H9 (cell line): Measurements from ENCODE around the gene COL18A1. TPM values are rescaled to one million over a fixed set of nuclear protein-coding genes. Genes with fewer than 3 reads are reported as not detected.

Source experiments
- DNase-seq: peaks from one replicate; pipeline ENCODE4 v3.0.0-alpha.2; 2017
- H2AFZ ChIP-seq: one replicate; pipeline ENCODE4 v1.6.1; 2013; ENCODE audit warnings: mild to moderate bottlenecking, low read length, control low read depth, moderate library complexity
- H2AK5ac ChIP-seq: 2 replicates; pipeline ENCODE4 v1.6.1; 2013; ENCODE audit warnings: low read length, control low read depth, mixed read lengths; ENCODE audit not compliant: insufficient read length
- H2BK120ac ChIP-seq: one replicate; pipeline ENCODE4 v1.6.1; 2013; ENCODE audit warnings: low read depth, mild to moderate bottlenecking, low read length, control low read depth, inconsistent platforms; ENCODE audit not compliant: poor library complexity, severe bottlenecking
- H2BK12ac ChIP-seq: 2 replicates; pipeline ENCODE4 v1.6.1; 2013; ENCODE audit warnings: low read length, control low read depth, mixed read lengths, low read depth; ENCODE audit not compliant: insufficient read length
- H2BK15ac ChIP-seq: 2 replicates; pipeline ENCODE4 v1.6.1; 2013; ENCODE audit warnings: low read depth, low read length, control low read depth
- H2BK20ac ChIP-seq: one replicate; pipeline ENCODE4 v1.6.1; 2013; ENCODE audit warnings: low read depth, mild to moderate bottlenecking, low read length, control low read depth, inconsistent platforms; ENCODE audit not compliant: poor library complexity, severe bottlenecking
- H2BK5ac ChIP-seq: 2 replicates; pipeline ENCODE4 v1.6.1; 2013; ENCODE audit warnings: low read length, control low read depth, mixed read lengths; ENCODE audit not compliant: insufficient read length
- H3K14ac ChIP-seq: 2 replicates; pipeline ENCODE4 v1.6.1; 2013; ENCODE audit warnings: low read length, control low read depth; ENCODE audit not compliant: insufficient read depth
- H3K18ac ChIP-seq: 2 replicates; pipeline ENCODE4 v1.6.1; 2013; ENCODE audit warnings: low read depth, mild to moderate bottlenecking, mixed read lengths, low read length, control low read depth; ENCODE audit not compliant: insufficient read length
- H3K23ac ChIP-seq: 2 replicates; pipeline ENCODE4 v1.6.1; 2013; ENCODE audit warnings: low read length, control low read depth, mixed read lengths, low read depth; ENCODE audit not compliant: insufficient read length
- H3K23me2 ChIP-seq: 2 replicates; pipeline ENCODE4 v1.6.1; 2013; ENCODE audit warnings: low read depth, mild to moderate bottlenecking, mixed read lengths, low read length, control low read depth; ENCODE audit not compliant: insufficient read length, poor library complexity, severe bottlenecking
- H3K27ac ChIP-seq: 2 replicates; pipeline ENCODE4 v1.5.1; 2013; ENCODE audit warnings: low read length, control low read depth, mixed read lengths, low read depth; ENCODE audit not compliant: insufficient read length
- H3K27me3 ChIP-seq: 2 replicates; pipeline ENCODE4 v1.6.1; 2013; ENCODE audit warnings: low read length, control low read depth, inconsistent platforms; ENCODE audit not compliant: insufficient read depth
- H3K4ac ChIP-seq: 2 replicates; pipeline ENCODE4 v1.6.1; 2013; ENCODE audit warnings: low read depth, mild to moderate bottlenecking, control low read depth, inconsistent platforms, low read length, moderate library complexity
- H3K4me1 ChIP-seq: 2 replicates; pipeline ENCODE4 v1.6.1; 2013; ENCODE audit warnings: low read length, control low read depth, inconsistent platforms; ENCODE audit not compliant: insufficient read depth
- H3K4me2 ChIP-seq: 2 replicates; pipeline ENCODE4 v1.6.1; 2013; ENCODE audit warnings: low read length, control low read depth, mixed read lengths; ENCODE audit not compliant: insufficient read length, insufficient read depth
- H3K56ac ChIP-seq: 2 replicates; pipeline ENCODE4 v1.6.1; 2013; ENCODE audit warnings: low read depth, mild to moderate bottlenecking, mixed read lengths, low read length, control low read depth; ENCODE audit not compliant: insufficient read length
- H3K79me1 ChIP-seq: 2 replicates; pipeline ENCODE4 v1.6.1; 2013; ENCODE audit warnings: low read depth, mild to moderate bottlenecking, moderate library complexity, low read length, control low read depth, inconsistent platforms; ENCODE audit not compliant: insufficient read depth, poor library complexity, severe bottlenecking
- H3K79me2 ChIP-seq: 2 replicates; pipeline ENCODE4 v1.6.1; 2013; ENCODE audit warnings: low read length, control low read depth, inconsistent platforms; ENCODE audit not compliant: insufficient read depth
- H3K9ac ChIP-seq: 2 replicates; pipeline ENCODE4 v1.6.1; 2013; ENCODE audit warnings: low read length, control low read depth, mixed read lengths; ENCODE audit not compliant: insufficient read length; ENCODE audit errors: extremely low read depth
- H3K9me3 ChIP-seq: one replicate; pipeline ENCODE4 v1.6.1; 2013; ENCODE audit warnings: low read depth, low read length, inconsistent platforms; ENCODE audit not compliant: control insufficient read depth
- H3T11ph ChIP-seq: one replicate; pipeline ENCODE4 v1.6.1; 2013; ENCODE audit warnings: mild to moderate bottlenecking, low read length, control low read depth, inconsistent platforms
- H4K20me1 ChIP-seq: one replicate; pipeline ENCODE4 v1.6.1; 2013; ENCODE audit not compliant: control insufficient read depth, insufficient read length, insufficient read depth
- H4K5ac ChIP-seq: 2 replicates; pipeline ENCODE4 v1.6.1; 2013; ENCODE audit warnings: low read depth, mild to moderate bottlenecking, mixed read lengths, low read length, control low read depth; ENCODE audit not compliant: insufficient read length
- H4K8ac ChIP-seq: replicated peaks from 2 replicates; pipeline ENCODE4 v1.6.1; 2013; ENCODE audit warnings: low read length, control low read depth, mixed read lengths, low read depth; ENCODE audit not compliant: insufficient read length
- H4K91ac ChIP-seq: 2 replicates; pipeline ENCODE4 v1.6.1; 2013; ENCODE audit warnings: low read depth, mild to moderate bottlenecking, moderate library complexity, mixed read lengths, low read length, control low read depth; ENCODE audit not compliant: insufficient read length
- H3K27ac Mint-ChIP-seq, 3 experiments: 2 replicates in 2 of 3; 3 replicates in 1 of 3; pipeline ENCODE4 v1.8.0; 2020 to 2021; ENCODE audit warnings: mixed read lengths in 3 of 3, mild to moderate bottlenecking in 1 of 3, moderate library complexity in 1 of 3
- H3K27me3 Mint-ChIP-seq: 2 replicates; pipeline ENCODE4 v1.8.0; 2021; ENCODE audit warnings: low read depth, mild to moderate bottlenecking, moderate library complexity, mixed read lengths
- H3K36me3 Mint-ChIP-seq, 3 experiments: 2 replicates in 2 of 3; 3 replicates in 1 of 3; pipeline ENCODE4 v1.8.0; 2020 to 2021; ENCODE audit warnings: low read depth in 3 of 3, mixed read lengths in 3 of 3; ENCODE audit not compliant: insufficient read depth in 1 of 3
- H3K4me1 Mint-ChIP-seq, 2 experiments: 2 replicates each; pipeline ENCODE4 v1.8.0; 2020; ENCODE audit warnings: mixed read lengths in 2 of 2
- H3K4me3 Mint-ChIP-seq, 2 experiments: 2 replicates in 1 of 2; 3 replicates in 1 of 2; pipeline ENCODE4 v1.8.0; 2020 to 2021; ENCODE audit warnings: mild to moderate bottlenecking in 2 of 2, mixed read lengths in 2 of 2, moderate library complexity in 1 of 2
- H3K9me3 Mint-ChIP-seq, 2 experiments: 2 replicates in 1 of 2; 3 replicates in 1 of 2; pipeline ENCODE4 v1.8.0; 2020; ENCODE audit warnings: mild to moderate bottlenecking in 2 of 2, mixed read lengths in 2 of 2, moderate library complexity in 1 of 2
- WGBS: extraction: QIAGEN DNeasy Blood & Tissue Kit; methylation state at CpG from one replicate; pipeline ENCODE4 v1.1.7; 2013; ENCODE audit warnings: missing lambda C conversion rate, low lambda C conversion rate, mixed read lengths; ENCODE audit not compliant: insufficient read length; ENCODE audit errors: extremely low coverage; 5-methylcytosine and 5-hydroxymethylcytosine counted together
- total RNA-seq: library from RNA; stranded (reverse); gene quantifications from 2 replicates; pipeline ENCODE4 v1.2.1, GENCODE V29; 2021
- TF ChIP-seq, protein P1 (sequence below): fragments of 200-600 bp; sonication (generic); conservative IDR thresholded peaks from 3 replicates; pipeline ENCODE4 v1.8.0; 2021; ENCODE audit warnings: antibody characterized with exemption, mild to moderate bottlenecking

COL18A1 gene
- total RNA-seq, 1 experiment from 2014 or later, result 232 TPM

DNA sequence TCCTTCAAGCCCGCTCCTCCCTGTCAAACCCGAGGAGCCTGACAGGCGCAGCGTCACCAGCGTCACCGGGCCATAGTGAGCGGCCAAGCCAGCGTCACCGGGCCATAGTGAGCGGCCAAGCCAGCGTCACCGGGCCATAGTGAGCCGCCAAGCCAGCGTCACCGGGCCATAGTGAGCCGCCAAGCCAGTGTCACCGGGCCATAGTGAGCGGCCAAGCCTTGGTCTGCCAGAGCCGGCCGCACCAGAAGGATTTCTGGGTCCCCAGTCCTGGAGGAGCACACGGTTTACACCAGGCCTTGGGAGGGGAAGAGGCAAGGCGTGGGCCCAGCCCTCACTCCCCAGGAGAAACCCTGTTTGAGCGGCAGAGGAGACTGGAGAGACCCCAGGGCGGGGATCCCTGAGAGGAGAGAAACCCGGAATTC is 39.8 kb upstream of the COL18A1 start:
- no peak for DNase-seq
- H3K9ac ChIP-seq, result no peak overlapping the region
- Mint-ChIP-seq H3K9me3 (0 out of 5 replicates have a peak, but pooled peaks cover 0 to 2% of the 10 kb centered on the region in 2 experiments), H3K4me1 (peaks cover 59 to 63% of the 10 kb centered on the region in 2 experiments), H3K36me3 (no peaks in the 10 kb centered on the region), H3K27ac (peak overlapping the region in 2 of 3 experiments; percentile 85 to 91; a peak in 3 of 7 replicates), H3K4me3 (no peak overlapping the region), H3K27me3 (peaks cover 5% of the 10 kb centered on the region)
- no peak overlapping the region for H2BK15ac ChIP-seq
- H3K56ac ChIP-seq, result no peak overlapping the region
- H3K9me3 ChIP-seq, result no peaks in the 10 kb centered on the region
- H4K20me1 ChIP-seq, result no peaks in the 10 kb centered on the region
- H3K27ac ChIP-seq, result no peak overlapping the region
- no peak overlapping the region; the same call in 1 of the 2 replicates for H3K4ac ChIP-seq
- H3T11ph ChIP-seq, result no peak overlapping the region
- no CpG with 5 or more reads among the region's 25 CpGs for WGBS
- no peak overlapping the region for H3K4me2 ChIP-seq
- H3K18ac ChIP-seq, result peak overlapping the region; percentile 51
- H3K23me2 ChIP-seq, result no peaks in the 10 kb centered on the region
- H2AFZ ChIP-seq, result no peak overlapping the region
- peak overlapping the region; percentile 87 for H4K91ac ChIP-seq
- H2BK5ac ChIP-seq, result no peak overlapping the region
- peaks cover 2% of the 10 kb centered on the region; the same call in 1 of the 2 replicates for H3K4me1 ChIP-seq
- no peak overlapping the region for H2BK20ac ChIP-seq
- H3K23ac ChIP-seq, result no peak overlapping the region
- peak overlapping the region; percentile 78 for H3K14ac ChIP-seq
- peak overlapping the region; percentile 63 for H2BK120ac ChIP-seq
- no peak overlapping the region for H4K8ac ChIP-seq
- no peak overlapping the region for H2BK12ac ChIP-seq
- H3K79me1 ChIP-seq, result no peaks in the 10 kb centered on the region
- H4K5ac ChIP-seq, result no peak overlapping the region
- no peaks in the 10 kb centered on the region for H3K27me3 ChIP-seq
- no peaks in the 10 kb centered on the region for H3K79me2 ChIP-seq
- no peak overlapping the region for H2AK5ac ChIP-seq
- TF ChIP-seq, protein P1, sequence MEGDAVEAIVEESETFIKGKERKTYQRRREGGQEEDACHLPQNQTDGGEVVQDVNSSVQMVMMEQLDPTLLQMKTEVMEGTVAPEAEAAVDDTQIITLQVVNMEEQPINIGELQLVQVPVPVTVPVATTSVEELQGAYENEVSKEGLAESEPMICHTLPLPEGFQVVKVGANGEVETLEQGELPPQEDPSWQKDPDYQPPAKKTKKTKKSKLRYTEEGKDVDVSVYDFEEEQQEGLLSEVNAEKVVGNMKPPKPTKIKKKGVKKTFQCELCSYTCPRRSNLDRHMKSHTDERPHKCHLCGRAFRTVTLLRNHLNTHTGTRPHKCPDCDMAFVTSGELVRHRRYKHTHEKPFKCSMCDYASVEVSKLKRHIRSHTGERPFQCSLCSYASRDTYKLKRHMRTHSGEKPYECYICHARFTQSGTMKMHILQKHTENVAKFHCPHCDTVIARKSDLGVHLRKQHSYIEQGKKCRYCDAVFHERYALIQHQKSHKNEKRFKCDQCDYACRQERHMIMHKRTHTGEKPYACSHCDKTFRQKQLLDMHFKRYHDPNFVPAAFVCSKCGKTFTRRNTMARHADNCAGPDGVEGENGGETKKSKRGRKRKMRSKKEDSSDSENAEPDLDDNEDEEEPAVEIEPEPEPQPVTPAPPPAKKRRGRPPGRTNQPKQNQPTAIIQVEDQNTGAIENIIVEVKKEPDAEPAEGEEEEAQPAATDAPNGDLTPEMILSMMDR, result no peak
